Stimulated activated CD4-positive, alpha-beta T cell treated with anti-CD3 and anti-CD28 coated beads, Interleukin-15, amount 100 ng/mL, for 1 hour (primary cell): ENCODE results near the gene ANKRD40.

ENCODE experiments used
- DNase-seq, 2 donors: peaks; one replicate each; pipeline ENCODE4 v3.0.0-alpha.2; 2020; ENCODE audit warnings: low read depth in 1 of 2, low spot score in 1 of 2

Gene ANKRD40

DNA sequence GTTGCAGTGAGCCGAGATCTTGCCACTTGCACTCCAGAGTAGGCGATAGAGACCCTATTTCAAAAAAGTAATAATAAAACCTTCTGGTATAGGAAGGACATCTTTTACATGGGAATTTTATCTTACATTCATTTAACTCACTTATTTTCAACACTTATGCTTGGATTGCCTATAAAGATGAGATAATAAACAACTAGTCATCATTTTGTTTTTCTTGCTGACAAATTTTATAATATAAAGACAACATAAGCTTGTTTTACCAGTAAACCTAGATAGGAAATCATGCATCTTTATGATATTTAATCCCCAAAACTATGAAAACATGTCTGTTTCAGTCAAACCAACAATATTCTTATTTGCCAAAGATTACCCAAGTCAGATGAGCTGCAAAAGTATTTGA, 56.1 kb downstream of the ANKRD40 start:
- no peak for DNase-seq

DNA sequence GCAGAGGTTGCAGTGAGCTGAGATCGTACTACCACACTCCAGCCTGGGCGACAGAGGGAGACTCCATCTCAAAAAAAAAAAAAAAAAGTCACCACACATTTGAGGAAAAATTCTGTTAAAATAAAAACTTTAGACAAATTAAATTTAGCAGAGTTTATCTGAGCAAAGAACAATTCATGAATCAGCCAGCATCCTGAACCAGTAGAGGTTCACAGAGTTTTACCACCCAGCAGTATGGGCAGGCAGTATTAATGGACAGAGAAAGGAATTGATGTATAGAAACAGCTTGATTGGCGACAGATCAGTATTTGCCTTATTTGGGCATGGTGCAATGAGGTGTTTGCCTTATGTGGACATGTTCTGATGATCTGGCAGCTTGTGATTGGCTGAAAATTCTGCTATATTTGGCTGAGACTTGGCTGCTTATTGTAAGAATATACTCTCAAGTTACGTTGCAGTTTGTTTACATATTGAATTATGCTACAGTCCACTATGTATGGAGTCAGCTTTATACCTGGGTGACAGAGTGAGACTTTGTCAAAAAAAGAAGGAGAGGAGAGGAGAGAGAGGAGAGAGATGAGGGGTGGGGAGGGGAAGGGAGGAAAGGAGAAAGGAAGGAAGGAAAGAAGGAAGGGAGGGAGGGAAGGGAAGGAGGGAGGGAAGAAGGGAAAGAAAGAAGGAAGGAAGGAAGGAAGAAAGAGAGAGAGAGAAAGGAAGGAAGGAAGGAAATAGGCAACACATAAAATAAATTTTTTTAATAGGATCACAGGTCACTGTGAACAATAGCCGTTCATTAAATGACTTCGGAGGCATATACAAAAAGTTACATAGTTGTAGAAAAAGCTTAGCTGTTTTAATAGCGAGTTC, 58.4 kb downstream of the ANKRD40 start:
- no peak for DNase-seq

DNA sequence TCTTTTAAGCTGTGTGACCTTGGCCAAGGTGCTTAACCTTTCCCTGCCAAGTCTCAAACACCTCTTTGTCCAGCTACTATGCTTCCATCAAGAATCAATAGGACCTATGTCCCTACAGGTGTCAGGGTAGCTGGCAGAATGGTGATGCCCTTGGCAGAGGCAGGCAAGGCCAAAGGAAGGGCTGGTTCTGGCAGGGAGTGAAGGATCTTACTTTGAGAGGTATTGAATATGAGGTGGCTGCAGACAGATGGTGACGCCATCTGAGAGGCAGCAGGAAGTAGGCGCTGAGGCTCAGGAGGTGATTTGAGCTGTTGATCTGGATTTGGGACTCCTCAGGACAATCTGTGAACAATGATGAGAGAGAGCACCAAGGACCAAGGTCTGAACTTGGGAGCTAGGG, 60.5 kb downstream of the ANKRD40 start:
- DNase-seq = no peak

DNA sequence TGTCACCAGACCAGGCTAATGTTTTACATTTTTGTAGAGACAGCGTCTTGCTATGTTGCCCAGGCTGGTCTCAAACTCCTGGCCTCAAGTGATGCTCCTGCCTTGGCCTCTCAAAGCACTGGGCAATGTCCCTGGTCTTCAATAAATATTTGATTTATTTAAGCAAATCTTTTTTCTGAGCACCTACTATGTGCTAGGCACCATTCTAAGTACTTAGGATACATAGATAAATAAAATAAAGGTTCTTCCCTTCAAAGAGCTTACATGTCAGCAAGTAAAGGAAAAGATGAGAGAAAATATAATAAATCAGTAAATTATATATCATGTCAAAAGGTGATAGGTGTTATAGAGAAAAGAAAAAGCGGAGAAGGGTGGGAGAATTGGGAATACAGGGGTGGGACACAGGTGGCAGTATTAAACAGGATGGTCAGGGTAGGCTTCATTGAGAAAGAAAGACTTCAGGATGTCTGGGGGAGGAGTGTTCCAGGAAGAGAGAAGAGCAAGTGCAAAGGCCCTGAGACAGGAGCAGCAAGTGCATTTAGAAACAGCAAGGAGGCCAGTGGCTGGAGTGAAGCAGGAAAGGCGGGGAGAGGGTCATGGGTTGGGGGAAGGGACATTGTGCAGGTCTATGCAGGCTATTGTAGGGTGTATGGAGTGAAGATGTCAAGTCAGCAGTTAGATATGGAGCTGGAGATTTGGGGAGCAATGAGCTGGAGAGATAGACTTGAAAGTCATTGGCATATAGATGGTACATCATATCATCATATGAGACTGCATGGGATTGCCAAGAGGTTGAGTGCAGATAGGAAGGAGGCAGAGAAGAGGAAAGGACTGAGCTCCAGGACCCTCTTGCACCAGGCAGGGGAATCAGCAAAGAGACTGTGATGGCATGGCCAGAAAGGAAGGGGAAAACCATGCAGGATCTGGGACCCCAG, 61.7 kb downstream of the ANKRD40 start:
- no peak for DNase-seq
